HG03066 (cell line): ENCODE results near the gene ZNF682.
"Not testable (repeated sequence)": the region's sequence is repeated elsewhere in the genome, so short reads cannot be mapped to it uniquely, and the experiment has no call there.

Experiments used
- ATAC-seq: cut with Tn5 transposase; IDR thresholded peaks from one replicate; pipeline ENCODE4 v1.9.1; 2021; ENCODE audit warnings: low read depth; ENCODE audit not compliant: unreplicated experiment

ZNF682 gene

GRCh38 chr19:20005741-20006140, 33.6 kb downstream of the ZNF682 start:
- no peak for ATAC-seq

GRCh38 chr19:19997656-19998268, 41.5 kb downstream of the ZNF682 start:
- ATAC-seq = no peak

- ATAC-seq = no peak
Observed at GRCh38 chr19:19966862-19967261, 72.4 kb downstream of the ZNF682 start.

GRCh38 chr19:19966126-19966525, 73.2 kb downstream of the ZNF682 start:
- not testable (repeated sequence) for ATAC-seq

GRCh38 chr19:19964416-19964815, 74.9 kb downstream of the ZNF682 start:
- no peak for ATAC-seq

- not testable (repeated sequence) for ATAC-seq
Observed at GRCh38 chr19:19959151-19959799, 80.0 kb downstream of the ZNF682 start.

- ATAC-seq = not testable (repeated sequence)
Observed at GRCh38 chr19:19957766-19958165, 81.5 kb downstream of the ZNF682 start.

GRCh38 chr19:19956434-19957075, 82.8 kb downstream of the ZNF682 start:
- ATAC-seq = no peak

- ATAC-seq = no peak
Observed at GRCh38 chr19:19955208-19955607, 84.1 kb downstream of the ZNF682 start.
